Fibroblast of gingiva (primary cell): ENCODE results near the gene NBAS.
"Not testable (repeated sequence)": the region's sequence is repeated elsewhere in the genome, so short reads cannot be mapped to it uniquely, and the experiment has no call there.

Experiments used
- DNase-seq: peaks from one replicate; pipeline ENCODE4 v3.0.0-alpha.2; 2011; ENCODE audit warnings: low read depth

Gene NBAS

DNA sequence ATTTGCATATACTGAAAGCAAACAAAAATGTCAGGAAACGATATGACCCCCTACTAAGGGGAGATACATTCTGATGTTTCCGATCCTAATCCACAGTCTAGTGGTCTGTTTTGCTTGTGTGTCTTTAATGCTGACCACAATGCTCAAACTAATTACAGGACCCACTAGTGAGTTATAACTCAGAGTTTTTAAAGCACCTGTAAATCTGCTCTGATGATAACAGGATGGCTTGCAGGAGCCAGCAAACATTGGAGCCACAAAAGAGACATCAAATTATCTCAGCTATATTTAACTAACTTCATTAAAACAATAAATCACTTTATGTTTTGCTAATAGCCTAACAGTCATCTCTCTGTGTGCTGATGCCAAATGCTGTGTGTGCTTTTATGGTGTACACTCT, 300.3 kb downstream of the NBAS start:
- no peak for DNase-seq

DNA sequence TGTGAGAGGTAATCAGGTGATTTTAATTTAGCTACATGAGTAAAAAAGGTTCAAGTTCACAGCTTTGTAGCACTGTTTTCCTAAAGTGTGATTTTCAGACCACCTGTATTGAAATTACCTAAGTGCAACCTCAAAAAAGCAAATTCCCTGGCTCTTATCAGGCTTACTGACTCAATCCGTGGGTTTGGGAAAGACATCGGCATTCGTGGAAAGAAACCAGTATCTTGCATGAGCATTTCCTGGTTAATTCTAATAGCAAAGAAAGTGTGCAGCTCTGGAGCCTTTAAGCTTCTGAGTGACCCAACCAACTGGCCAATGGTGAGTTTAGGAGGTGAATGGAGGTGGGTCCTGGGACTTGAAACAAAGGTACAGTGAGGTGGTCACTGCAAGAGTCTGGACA, 300.9 kb downstream of the NBAS start:
- DNase-seq, result no peak

DNA sequence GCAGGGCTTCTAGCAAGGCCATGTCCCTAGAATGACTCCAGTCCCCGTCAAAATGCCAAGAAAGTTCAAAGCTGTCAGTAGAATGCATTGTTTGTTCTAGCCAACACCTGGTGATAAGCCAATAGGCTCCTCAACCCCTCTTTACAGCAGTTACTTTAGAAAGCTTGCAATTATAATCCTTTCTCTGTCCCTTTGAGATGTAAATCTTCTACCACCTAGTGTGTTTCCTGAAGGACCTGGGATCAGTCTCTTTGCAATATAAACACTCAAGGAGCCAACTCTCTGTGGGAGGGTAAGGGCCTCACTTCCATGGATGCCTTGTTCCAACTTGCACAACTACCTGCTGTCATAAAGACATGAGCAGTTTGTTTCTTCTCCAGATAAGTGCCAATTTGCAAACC, 301.8 kb downstream of the NBAS start:
- DNase-seq, result no peak

DNA sequence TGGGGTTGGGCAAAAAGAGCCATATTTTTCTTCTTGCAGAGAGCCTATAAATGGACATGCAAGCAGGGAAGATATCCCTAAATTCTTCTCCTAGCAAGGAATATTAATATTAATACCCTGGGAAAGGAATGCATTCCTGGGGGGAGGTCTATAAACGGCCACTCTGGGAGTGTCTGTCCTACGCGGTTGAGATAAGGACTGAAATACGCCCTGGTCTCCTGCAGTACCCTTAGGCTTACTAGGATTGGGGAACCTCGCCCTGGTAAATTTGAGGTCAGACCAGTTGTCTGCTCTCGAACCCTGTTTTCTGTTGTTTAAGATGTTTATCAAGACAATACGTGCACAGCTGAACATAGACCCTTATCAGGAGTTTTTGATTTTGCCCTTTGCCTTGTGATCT, 302.7 kb downstream of the NBAS start:
- not testable (repeated sequence) for DNase-seq

DNA sequence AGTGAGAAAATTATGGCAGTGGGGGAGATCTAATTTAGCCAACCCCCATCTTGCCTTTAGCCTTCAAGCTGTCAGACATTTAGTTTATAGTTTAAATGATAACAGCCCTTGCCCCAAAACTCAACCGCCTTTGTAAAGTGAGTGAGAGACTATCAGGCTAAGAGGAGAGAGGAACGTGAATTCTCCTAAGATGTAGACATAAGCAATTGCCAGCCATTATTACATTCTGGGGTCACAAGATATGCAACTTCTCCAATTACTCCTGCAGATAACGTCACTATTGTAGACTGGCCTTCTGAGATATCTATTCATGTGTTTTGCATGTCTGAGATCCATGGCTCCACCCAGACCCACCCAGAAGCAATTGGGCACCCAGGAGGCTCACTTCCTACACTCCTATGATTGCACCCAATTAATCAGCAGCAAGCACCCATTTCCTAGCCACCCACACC, 307.3 kb downstream of the NBAS start:
- DNase-seq, result no peak

DNA sequence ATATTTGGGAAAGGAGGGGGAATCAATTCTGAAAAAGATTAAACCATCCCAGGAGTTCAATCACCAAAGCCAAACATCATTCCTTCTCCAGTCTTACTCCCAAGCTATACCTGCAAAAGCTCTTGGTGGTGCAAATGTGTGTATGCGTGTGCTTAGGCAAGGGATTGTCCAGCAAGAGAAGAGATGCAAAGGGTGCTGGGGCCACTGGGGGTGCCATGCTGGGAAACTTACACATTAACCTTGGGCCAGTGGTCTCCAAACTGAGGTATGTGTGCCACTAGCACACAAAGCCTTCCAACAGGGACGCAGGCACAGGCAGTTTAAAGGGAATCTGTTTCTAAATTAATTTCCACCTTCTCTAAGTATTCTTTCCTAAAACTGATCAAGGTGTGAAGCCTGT, 307.9 kb downstream of the NBAS start:
- no peak for DNase-seq

DNA sequence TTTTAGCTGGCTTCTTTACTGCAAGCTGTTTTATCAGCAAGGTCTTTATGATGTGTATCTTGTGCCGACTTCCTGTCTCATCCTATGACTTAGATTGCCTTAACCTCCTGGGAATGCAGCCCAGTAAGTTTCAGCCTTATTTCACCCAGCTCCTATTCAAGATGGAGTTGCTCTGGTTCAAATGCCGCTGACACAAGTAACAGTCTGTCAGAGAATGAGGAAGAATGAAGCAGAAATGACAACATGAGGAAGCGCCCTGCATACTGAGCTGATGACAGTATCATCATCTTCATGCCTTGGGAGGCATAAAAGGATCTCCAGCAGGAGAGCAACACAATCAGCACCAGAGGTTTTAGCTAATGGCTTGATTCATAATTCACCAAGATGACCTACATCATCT, 309.4 kb downstream of the NBAS start:
- DNase-seq, result no peak

DNA sequence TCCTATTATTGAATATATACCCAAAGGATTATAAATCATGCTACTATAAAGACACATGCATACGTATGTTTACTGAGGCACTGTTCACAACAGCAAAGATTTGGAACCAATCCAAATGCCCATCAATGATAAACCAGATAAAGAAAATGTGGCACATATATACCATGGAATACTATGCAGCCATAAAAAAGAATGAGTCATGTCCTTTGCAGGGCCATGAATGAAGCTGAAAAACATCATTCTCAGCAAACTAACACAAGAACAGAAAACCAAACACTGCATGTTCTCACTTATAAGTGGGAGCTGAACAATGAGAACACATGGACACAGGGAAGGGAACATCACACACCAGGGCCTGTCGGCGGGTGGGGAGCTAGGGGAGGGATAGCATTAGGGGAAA, 310.2 kb downstream of the NBAS start:
- DNase-seq, result not testable (repeated sequence)

DNA sequence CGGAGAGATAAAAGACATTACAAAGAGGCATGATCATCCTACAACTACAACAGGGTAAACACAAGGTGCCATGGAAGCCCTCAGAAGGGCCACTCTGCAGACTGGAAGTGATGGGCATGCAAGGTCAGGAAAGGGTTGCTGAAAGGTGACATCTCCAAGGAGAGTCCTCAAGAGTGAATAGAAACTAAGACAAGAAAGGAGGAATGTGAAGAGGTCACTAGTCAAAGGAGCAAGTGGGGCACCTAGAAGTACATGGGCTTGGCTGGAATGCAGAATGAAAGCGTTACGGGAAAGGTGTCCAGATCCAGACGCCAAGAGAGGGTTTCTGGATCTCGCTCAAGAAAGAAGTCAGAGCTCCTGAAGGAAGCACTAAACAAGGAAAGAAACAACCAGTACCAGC, 314.3 kb downstream of the NBAS start:
- no peak for DNase-seq

DNA sequence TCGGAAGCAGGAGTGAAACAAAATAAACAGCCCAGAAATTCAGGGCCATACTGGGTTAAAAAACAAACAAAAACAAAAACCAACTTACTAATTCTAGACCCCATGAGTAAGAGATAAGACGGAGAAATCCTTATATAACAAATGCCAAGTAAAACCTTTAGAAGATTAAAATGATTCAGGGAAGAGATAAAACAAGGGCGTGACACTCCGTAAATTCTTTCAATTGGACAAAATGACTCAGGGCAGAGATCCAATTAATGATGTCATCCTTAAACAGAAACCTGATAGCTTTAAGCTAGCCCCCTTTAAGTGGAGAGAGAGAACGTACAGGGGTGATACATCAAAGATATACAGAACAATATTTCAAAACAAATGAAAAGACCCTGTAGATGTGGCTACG, 317.4 kb downstream of the NBAS start:
- DNase-seq, result no peak

DNA sequence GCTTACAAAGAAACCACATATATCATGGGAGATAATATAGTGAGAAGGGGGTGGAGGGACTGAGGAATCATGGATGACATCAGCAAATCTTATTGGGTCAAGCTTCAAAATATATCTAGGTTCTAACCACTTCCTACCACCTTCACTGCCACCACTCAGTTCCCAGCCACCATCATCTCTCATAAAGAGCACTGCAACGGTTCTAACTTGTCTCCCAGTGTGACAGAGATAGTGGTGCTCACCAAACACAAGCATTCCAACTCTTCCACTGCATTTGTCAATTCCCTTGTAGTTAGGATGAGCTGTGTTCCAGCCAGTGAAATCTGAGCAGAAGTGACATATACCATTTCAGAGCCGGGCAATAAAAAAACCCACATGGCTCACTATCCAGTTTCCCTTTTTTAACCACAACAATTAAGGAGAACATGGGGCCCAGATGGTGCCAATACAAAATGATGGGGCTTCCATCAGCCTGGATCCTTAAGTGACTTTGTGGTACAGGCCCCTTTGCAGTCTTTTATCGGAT, 318.1 kb downstream of the NBAS start:
- peak; percentile 56 for DNase-seq

DNA sequence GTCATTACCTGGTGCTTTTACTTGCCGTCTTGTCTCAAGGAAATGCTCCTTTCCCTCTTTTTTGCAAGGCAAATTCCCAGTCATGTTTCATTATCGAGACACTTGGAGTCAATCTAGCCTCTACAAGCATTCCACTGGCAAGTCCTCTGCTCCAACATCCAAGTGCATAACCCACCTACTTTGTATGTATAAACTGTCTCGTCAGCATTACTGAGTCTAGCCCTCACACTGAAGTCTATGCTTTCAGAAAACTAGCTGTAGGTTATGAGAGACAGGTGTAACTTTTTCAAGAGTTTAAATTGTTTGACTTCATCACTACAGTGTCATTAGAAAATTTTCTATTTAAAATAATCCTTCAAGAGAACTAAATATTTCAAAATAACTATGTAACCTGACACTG, 319.2 kb downstream of the NBAS start:
- no peak for DNase-seq

DNA sequence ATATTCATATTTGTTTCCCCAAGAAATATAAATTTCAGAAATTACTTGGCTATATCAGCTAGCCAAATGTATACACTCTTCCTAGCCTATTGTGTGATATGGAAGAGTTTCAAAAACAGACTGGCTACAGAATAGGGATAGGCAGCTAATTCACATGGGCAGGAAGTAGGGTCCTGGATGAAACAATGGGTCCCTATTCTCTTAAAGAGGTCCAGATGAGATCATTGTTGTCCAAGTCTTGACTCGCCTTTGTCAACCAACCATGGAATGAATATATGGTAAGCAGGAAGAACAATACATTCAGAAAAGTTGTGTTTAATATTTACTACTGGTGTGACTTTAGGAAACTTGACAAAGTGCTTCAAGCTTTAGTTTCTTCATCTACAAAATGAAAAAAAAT, 319.9 kb downstream of the NBAS start:
- no peak for DNase-seq

DNA sequence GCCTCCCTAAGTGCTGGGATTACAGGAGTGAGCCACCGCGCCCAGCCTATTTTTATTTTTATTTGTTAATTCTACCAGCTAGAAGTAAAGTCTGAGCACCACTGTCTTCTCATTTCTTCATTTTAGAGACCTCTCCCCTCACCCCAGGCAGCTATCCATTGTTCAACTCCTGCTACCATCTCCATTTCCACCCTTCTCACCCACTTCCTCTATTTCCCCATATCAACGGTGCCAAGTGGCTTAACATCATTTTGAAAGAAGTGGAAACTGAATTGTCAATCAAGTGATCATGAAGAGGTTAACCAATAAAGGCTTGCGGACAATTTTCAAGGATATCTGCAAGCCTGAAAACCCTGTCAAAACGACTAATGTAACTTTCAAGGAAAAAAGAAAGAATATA, 323.1 kb downstream of the NBAS start:
- DNase-seq, result no peak

DNA sequence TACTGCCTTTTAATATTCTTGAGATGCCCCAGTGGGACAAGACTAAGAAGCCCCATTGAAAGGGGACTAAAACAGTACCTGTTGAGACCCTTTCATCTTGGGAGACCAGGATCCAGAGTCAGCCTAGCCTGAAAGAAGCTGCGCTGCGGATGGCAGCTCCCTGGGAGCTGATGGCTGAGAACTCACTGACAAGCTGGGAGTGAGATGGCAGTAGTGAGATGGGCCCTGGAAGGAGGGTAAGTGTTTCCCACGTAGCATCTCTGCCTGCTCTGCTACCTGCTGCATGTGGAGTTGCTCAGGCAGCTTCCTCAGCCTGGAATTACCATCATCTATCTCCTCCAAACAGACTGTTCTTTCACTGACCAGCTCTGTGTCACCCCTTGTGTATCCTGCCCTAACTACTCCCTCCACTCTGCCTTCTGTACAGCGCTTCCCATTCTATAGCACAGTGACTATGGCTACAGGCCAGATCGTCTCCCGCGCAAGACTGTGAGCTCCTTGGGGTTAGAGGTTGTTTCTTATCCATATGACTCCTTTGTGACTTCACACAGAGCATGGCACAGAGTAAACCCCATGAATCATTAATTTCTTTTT, 330.4 kb downstream of the NBAS start:
- DNase-seq, result no peak

DNA sequence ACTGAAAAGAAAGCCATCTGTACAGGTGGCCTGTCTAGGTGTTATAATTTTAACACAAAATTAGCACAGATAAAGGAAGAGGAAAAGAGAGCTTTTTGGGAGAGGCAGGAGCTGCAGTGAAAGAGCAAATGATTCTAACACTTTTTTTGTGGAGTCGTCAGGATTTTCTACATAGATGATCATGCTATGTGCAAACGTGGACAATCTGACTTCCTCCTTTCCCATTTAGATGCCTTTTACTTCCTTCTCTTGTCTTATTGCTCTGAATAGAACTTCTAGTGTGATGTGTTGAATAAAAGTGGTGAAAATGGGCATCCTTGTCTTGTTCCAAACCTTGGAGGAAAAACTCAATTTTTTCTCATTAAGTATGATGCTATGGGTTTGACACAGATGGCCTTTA, 334.5 kb downstream of the NBAS start:
- DNase-seq, result no peak

DNA sequence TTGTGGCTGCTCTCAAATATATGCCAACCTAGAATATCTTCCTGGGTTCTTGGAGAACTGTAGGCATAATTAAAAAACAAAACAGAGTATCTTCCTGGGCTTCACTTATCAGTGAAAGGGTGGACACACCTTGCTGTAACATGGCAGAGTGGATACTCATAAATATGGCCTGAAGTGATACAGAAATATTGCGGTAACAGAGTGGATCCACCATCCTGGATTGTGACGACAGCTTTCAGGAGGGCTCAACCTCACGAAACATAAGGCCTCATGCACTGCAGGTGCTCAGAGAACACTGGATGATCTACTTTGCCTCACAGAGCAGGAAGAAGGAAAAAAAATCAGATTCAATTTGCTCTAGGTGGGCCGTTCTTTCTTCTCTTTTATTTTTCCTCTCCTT, 336.0 kb downstream of the NBAS start:
- DNase-seq, result no peak

DNA sequence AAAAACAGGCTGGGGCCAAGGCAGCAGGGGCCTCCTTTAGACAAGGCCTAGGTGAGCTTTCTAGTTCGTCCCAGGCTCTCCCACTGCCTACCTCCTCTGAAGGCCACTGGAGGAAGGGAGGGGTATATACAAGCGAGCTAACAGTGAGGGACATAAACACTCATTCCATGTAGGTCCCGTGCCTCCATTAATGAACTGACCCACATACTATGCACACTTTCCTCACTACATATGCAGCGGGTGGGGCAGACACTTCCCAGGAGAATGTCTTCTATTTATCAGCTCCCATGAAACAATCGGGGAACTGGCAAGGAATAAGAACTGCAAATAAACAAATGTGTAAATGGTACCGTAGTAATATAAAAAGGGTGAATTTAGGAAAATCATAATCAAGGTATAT, 336.5 kb downstream of the NBAS start:
- DNase-seq, result no peak

DNA sequence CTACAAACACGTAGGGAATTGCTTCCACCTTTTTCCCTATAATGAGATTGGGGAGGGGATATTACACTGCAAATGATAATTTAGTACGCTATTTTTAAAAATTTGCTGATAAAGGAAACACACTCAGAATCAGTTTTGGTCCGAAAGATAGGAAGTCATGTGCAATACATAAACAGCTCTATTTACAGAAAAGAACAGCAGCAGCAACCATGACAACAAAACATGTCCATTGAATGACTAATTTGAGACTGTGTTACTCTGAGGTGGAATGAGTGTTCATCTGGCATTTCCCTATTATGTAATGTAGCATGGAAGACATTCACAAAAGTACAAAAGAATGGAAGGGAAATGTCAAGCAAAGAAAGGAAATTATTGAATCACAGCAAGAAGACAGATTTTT, 337.2 kb downstream of the NBAS start:
- peak; percentile 71 for DNase-seq

DNA sequence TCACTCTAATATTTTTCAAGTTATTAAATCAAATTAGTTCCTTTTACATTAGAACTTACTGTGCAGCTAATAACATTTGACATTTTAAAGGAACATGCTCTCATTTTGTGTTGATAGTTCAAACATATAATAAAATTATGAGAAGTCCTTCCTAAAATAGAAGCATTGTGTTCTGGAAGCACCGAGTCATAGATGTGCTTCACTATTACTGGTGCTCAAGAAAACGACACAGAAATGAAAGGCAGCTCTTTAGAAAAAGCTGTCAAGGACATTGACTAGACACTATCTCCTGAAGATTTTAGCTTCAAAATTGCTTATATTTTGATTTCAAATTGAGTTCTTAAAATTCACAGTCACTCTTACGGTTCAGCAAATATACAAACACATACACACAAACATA, 338.3 kb downstream of the NBAS start:
- DNase-seq, result no peak

DNA sequence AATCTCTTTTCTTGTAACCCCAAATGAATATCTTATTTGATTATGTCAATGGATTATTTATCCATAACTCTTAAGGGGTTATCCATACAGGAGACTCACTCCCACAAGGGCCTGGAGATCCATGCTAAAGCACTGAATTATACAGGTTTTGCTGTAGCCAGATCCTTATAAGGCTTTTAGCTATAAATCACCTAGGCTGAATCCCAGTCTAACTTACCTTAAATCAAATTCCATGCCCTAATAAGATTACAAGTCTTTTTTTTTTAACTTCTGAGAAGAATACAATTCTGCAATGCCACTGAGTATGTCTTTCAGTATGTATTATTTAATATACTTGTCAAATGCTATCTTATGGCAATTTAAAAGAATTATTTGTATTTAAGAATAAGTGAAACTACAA, 340.5 kb downstream of the NBAS start:
- DNase-seq, result no peak

DNA sequence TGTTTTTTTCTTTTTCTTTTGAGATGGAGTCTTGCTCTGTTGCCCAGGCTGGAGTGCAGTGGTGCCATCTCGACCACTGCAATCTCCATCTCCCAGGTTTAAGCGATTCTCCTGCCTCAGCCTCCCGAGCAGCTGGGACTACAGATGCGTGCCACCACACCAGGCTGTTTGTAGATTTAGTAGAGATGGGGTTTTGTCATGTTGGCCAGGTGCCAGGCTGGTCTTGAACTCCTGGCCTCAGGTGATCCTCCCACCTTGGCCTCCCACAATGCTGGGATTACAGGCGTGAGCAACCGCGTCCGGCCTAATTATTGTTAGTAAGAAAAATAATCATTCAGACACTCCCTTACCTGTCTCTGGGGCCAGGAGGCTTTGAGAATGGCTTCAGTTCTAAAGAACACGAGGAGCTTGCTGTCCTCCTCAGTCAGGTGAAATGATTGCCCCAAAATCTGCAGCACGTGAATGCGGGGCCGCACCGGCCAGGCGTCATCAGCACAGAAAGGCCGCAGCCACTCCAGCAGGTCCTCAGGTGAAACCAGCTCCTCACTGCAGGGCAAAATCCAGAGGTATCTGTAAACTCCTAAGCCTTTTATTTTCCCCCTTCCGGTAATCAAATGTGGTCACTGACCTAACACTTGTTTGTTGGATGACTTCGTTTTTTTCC, 342.6 kb downstream of the NBAS start:
- DNase-seq, result no peak

DNA sequence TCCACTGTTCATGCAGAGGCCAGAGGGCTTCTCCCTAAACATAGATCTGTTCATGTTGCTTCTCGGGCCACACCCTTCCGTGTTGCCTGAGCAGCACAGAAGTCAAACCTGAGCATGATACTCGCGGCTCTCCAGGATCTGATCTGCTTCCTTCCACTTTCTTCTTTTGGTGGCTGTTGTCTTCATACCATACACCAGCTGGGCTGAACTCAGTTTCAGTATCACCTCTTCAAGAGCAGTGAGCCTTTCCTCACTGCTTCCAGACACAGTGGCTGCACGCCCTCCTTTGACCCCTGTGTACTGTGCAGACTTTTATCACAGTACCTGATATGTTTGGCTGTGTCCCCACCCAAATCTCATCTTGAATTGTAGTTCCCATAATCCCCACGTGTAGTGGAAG, 348.9 kb downstream of the NBAS start:
- no peak for DNase-seq

DNA sequence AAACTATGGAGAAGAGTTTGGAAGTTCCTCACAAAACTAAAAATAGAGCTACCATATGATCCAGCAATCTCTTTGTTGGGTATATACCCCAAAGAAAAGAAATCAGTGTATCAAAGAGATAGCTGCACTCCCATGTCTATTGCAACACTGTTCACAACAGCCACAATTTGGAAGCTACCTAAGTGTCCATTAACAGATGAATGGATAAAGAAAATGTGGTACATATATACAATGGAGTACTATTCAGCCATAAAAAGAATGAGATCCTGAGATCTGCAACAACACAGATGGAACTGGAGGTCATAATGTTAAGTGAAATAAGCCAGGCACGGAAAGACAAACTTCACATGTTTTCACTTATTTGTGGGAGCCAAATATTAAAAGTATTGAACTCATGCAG, 350.6 kb downstream of the NBAS start:
- DNase-seq, result not testable (repeated sequence)
